Measurements from ENCODE around the gene TCTA.

DNA sequence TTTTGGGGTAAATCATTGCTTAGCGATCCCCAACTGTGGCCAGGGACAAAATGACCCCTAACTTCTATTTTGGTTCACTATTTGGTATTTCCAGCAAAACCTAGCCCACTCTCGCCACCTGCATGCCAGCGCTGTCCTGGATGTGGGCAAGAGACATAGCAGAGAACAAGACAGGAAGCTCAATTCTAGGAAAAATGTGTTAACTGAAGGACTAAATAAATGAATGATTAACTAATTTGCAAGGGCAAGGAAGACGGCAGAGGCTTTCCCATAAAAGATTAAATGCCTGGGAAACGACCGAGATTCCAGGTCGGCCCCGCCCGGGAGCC is 16.5 kb downstream of the TCTA start:
- TF ChIP-seq, protein P1, sequence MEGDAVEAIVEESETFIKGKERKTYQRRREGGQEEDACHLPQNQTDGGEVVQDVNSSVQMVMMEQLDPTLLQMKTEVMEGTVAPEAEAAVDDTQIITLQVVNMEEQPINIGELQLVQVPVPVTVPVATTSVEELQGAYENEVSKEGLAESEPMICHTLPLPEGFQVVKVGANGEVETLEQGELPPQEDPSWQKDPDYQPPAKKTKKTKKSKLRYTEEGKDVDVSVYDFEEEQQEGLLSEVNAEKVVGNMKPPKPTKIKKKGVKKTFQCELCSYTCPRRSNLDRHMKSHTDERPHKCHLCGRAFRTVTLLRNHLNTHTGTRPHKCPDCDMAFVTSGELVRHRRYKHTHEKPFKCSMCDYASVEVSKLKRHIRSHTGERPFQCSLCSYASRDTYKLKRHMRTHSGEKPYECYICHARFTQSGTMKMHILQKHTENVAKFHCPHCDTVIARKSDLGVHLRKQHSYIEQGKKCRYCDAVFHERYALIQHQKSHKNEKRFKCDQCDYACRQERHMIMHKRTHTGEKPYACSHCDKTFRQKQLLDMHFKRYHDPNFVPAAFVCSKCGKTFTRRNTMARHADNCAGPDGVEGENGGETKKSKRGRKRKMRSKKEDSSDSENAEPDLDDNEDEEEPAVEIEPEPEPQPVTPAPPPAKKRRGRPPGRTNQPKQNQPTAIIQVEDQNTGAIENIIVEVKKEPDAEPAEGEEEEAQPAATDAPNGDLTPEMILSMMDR (IDR thresholded peaks at IDR 0.05 in 4 of 5, conservative IDR thresholded peaks at IDR 0.05 in 1 of 5), result no peak
- no peak for TF ChIP-seq POLR2A (IDR thresholded peaks at IDR 0.05)

Measured in gastrocnemius medialis (tissue), 4 donors.